GM12878 (cell line): ENCODE measurements around the gene MTNR1A.

Experiments
- E2F4 ChIP-seq: IDR thresholded peaks from 2 replicates; pipeline ENCODE4 v1.6.1; 2012; ENCODE audit warnings: low read depth, low read length, improper control_type of control experiment
- NFYB ChIP-seq: IDR thresholded peaks from 2 replicates; pipeline ENCODE4 v1.6.1; 2011; ENCODE audit warnings: low read depth, mild to moderate bottlenecking, low read length, improper control_type of control experiment, moderate library complexity; ENCODE audit not compliant: insufficient read depth
- POLR2A ChIP-seq: IDR thresholded peaks from 2 replicates; pipeline ENCODE4 v1.6.1; 2011; ENCODE audit warnings: low read depth, mild to moderate bottlenecking, low read length

DNA sequence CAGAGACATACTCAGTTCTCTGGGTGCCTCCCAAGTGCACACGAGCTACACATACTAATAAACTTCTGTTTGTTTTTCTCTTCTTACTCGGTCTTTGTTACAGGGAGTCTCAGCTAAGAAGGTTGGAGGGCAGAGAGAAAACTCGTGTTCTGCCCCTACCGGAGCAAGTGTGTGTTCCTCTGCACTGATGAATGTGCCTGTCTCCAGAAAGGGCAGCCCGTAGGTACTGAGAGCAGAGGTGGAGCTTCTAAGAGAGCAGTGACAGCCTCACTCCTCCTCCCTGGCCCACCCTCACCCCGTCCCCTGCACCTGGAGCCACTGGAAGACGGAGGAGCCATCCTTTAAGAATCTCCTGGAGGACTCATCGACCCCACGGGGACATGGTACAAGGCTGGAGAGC lies 67.6 kb downstream of the MTNR1A start:
- no peak for TF ChIP-seq E2F4
- no peak for TF ChIP-seq NFYB
- no peak for TF ChIP-seq POLR2A
